ENCODE data around the gene SPI1. TPM values are rescaled to one million over a fixed set of nuclear protein-coding genes. Genes with fewer than 3 reads are reported as not detected.

SPI1 gene
- 0.15 TPM in 1 of 2 replicates, not detected in the other for total RNA-seq

DNA sequence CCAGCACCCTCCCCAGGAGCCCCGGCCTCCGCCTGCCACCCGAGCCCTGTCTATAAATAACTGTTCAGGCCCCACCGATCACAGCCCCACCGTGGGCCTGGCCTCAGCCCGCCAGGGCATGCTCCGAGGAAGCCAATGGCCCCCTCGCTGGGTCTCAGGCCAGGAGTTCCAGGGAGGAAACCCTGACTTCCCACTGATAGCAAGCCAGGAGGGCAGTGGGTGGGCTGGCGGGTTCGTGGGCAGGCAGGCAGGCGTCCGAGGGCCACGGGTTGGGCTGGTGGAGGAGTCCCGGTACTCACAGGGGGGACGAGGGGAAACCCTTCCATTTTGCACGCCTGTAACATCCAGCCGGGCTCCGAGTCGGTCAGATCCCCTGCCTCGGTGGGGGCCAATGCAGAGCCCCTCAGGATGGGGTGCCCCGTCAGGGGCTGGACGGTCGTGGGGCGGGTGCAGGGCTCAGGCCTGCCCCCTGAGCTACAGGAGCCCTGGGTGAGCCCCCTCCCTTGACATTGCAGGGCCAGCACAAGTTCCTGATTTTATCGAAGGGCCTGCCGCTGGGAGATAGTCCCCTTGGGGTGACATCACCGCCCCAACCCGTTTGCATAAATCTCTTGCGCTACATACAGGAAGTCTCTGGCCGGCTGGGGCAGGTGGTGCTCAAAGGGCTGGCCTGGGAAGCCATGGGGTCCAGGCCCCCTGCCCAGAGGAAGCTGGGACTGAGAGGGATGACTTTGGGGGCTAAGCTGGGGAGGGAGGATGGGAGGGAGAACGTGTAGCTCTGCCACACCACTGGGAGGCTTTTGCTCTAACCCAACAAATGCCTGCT, at the start of gene SPI1:
Gene SPI1, minus strand, starts transcription at position 538 of the 826 bp plus-strand sequence. Its CDS starts 194 bp downstream, at position 344.
- intact Hi-C loops (cut with micrococcal nuclease), result no loop called here

DNA sequence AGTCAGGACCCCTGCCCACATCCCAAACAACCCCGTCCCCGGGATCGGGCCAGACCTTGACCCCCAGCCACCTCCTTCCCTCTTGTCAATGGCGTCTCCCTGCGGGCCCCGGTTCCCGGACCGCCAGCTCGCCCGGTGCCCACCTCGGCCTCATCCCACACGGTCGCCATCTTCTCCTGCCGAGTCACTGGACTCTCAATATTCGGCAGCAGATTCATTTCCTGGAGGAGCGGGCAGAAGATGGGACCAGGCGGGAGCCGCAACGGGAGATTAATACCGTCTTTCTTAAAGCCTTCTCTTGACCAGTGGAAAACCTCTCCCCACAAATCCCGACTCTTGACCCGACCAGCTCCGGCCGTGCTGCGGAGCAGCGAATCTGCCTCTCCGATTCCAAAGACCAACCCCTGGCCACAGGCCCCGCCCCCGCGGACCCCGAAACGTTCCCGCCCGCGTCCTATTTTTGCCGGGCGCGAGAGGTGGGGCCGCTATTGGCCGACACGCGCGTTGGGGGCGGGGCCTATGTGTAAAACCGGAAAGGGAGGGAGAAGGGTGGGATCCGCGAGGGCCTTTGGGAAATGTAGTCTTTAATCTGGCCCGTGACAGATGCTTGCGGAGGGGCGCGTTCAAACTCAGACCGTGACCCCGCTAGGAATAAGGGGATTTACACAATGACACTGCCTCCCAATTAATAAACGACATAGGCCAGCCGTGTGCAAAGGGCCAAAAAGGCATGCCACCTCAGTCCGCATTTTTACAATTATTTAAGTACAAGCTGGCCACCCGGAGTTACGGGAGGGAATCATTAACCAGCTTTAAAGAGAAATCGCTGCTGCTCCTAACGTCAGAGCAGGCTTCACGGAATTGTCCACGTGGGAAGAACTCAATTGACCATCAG, 48.0 kb upstream of the SPI1 start, which contains the start of gene PSMC3:
Gene PSMC3, minus strand, starts transcription at position 378 of the 895 bp plus-strand sequence. Its CDS starts 160 bp downstream, at position 218.
- intact Hi-C loops (cut with micrococcal nuclease), result loop anchor here (1.0 to 5.0 kb wide), 21 partner anchors 14 to 1314 kb away; partner anchors contain the start of genes ACP2, AGBL2, ARHGAP1 and ATG13

DNA sequence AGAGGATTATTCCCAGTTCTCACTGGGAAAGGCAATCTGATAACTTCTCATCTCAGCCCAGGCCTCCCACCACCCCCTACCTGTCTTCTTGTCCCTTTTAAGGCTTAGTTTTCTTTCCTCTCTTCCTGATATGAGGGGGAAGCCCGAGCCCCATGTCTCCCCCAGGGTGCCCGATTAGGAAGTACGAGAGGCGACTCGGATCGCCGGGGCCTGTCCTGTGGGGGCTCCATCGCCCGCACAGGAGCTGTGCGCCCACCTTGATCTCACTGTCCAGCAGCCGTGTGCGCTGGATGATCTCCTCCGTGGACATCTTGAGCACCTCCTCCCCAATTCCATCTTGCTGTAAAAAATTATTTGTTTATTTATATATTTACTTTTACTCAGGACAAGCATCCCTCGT, 47.3 kb upstream of the SPI1 start:
- intact Hi-C loops (cut with micrococcal nuclease), result loop anchor here (1.0 to 5.0 kb wide), 21 partner anchors 13 to 1313 kb away; partner anchors contain the start of genes ACP2, AGBL2, ARHGAP1 and ATG13

DNA sequence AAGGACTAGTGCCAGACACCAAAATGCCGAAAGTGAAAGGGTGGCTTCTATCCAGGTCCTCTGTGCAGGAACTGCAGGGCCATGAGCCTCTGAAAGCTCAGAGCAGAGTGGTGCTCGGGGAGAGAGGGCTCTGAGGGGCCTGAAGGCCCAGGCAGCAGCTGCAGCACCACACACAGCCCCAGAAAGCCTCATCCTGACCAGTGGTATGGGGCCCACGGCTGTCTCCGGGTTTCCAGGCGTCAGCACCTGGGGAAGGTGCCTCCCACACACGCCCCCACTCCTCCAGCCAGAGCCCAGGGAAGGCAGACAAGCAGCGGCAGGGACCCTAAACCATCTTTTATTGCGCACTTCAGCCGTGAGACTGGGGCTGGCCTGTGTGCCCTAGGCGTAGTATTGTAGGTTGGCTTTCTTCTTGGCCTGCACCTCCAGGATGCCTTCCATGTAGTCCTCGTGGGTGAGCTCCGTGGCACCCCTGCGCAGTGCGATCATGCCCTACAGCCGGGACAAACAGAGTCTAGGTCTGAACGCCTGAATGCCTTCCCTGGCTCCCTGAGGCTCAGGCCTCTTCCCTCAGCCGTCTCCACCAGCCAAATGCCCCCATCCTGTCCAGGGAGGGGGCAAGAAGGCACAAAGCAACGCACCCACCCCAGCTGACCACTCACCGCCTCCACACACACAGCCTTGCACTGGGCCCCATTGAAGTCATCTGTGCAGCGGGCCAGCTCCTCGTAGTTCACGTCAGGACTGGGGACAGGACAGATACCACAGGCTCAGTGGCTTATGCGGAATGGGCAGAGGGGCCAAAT, 40.3 kb upstream of the SPI1 start:
- intact Hi-C loops (cut with micrococcal nuclease), result no loop called here

DNA sequence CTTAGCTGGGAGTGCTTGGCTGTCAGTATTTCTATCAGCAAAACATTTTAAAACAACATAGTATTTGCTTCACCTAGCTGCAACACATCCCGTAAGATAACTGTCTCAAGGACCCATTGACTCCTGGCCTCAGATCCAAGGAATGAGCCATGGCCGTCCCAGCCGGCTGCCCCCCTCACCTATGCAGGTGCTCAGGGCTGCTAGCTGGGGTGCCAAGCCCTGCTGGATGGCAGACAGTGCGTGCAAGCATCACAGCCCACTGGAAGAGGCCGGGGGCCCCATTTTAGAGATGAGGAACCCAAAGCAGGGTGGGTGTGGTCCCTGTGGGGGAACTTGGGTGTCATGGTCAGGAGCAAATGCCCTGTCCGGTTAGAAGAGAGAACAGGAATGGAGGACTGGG, 39.4 kb upstream of the SPI1 start:
- intact Hi-C loops (cut with micrococcal nuclease), result no loop called here

DNA sequence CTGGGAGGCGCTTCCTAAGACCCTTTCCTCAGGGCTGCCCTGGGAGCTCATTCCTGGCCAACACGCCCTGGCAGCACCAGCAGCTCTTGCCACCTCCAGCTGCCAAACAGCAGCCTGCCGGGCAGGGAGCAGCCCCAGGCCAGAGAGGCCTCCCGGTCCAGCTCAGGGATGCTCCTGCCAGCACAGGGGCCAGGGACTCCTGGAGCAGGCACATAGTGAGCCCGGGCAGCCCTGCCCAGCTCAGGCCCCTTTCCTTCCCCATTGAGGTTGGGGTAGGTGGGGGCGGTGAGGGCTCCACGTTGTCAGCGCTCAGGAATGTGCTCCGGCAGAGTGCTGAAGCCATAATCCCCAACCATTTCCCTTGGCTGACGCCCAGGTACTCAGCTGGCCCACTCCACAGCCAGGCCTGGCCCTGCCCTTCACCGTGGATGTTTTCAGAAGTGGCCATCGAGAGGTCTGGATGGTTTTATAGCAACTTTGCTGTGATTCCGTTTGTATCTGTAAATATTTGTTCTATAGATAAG, 37.7 kb upstream of the SPI1 start:
- intact Hi-C loops (cut with micrococcal nuclease), result no loop called here

DNA sequence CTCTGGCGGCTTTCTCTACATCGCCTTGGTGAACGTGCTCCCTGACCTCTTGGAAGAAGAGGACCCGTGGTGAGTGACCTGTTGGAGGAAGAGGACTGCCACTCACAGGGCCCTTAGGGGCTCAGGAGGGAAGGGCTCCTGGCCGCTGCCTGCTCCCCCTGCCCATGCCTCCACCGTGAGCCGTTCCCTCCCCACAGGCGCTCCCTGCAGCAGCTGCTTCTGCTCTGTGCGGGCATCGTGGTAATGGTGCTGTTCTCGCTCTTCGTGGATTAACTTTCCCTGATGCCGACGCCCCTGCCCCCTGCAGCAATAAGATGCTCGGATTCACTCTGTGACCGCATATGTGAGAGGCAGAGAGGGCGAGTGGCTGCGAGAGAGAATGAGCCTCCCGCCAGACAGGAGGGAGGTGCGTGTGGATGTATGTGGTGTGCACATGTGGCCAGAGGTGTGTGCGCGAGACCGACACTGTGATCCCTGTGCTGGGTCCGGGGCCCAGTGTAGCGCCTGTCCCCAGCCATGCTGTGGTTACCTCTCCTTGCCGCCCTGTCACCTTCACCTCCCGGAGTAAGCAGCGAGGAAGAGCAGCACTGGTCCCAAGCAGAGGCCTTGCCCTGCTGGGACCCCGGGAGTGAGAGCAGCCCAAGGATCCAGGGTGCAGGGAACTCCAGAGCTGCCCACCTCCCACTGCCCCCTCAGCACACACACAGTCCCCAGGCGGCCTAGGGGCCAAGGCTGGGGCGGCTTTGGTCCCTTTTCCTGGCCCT, 36.9 kb upstream of the SPI1 start:
- intact Hi-C loops (cut with micrococcal nuclease), result no loop called here

DNA sequence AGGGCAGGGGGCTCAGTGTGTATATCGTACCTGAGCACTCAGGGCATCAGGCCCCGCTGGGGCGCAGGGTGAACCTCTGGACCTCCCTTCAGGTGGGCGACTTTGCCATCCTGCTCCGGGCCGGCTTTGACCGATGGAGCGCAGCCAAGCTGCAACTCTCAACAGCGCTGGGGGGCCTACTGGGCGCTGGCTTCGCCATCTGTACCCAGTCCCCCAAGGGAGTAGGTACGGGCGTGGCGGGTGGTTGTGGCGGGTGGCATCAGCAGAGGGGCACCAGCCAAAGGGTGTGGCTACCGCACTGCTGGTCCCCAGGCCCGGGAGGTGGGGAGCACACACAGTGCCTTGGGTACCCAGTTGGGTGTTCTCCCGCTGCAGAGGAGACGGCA, 36.3 kb upstream of the SPI1 start:
- intact Hi-C loops (cut with micrococcal nuclease), result no loop called here

DNA sequence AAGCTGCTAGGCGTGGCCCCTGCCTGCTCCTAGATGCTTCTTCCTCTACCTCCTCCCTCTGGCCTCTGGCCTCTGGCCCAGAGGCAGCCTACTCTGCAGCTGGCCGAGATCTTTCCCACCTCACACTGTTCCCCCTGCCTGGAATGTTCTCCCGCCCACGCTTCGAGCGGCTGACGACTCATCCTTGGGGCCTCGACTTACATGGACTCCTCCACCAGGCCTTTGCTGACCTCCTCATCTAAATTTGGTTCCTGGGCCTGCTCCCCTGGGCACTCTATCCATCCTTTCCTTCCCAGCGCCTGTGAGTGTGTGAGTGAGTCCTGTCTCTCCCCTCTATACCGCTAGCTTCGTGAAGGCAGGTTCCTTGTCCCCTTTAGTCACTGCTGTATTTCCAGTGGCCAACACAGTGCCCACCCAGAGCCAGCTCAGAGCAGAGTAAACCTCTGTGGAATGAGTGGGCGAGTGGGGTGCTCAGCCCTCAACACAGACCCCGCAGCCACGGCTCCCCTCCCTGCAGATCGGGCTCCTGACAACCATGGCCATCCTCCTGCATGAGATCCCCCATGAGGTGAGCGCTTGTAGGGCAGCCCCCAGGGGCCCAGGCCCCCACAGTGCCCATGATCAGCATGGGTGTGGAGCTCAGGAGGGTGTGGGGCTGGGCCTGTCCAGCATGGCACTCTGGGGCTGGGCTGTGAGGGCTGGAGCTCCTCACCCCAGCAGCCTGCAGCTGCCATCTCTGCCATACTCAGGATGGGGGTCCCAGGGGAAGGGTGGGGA, 35.7 kb upstream of the SPI1 start:
- intact Hi-C loops (cut with micrococcal nuclease), result no loop called here

DNA sequence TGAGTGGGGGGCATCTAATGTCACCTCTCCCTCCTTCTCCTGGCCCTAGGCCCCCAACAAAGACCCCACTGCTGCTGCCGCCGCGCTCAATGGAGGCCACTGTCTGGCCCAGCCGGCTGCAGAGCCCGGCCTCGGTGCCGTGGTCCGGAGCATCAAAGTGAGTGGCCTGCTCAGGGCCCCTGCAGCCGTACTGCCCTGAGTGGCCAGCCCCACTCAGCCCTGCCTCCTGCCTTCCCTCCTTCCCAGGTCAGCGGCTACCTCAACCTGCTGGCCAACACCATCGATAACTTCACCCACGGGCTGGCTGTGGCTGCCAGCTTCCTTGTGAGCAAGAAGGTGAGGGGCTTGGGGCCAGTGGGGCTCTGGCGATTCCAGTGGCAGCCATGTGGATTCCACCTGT, 35.0 kb upstream of the SPI1 start:
- intact Hi-C loops (cut with micrococcal nuclease), result no loop called here

DNA sequence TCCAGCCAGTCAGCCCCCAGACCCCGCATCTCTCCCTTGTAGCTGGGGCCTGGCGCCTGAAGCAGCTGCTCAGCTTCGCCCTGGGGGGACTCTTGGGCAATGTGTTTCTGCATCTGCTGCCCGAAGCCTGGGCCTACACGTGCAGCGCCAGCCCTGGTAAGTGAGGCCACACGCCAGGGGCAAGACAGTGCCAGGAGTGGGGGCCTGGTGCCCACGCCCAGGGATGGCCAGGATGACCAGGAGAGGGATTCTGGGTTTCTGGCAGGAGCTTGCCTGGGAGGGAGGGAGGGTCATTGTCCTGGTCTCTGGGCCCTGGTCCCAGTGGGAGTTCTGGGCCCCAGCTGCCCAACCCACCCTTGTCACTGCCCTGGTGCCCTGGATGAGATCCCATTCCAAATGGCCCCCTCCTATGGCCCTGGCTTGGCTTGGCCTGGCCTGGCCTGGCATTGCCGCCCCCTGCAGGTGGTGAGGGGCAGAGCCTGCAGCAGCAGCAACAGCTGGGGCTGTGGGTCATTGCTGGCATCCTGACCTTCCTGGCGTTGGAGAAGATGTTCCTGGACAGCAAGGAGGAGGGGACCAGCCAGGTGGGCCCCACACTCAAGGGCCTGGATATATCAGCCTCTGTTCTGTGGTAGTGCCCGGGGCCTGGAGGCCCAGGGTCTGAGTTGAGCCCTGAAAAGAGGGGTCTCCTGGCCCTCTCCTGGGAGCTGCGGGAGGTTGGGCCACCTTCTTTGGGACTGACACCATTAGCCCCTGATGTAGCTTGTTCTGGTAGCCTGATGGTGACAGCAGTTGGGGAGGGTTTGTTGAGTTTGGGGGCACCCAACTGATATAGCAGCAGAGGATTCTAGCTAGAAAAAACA, 33.8 kb upstream of the SPI1 start:
- intact Hi-C loops (cut with micrococcal nuclease), result loop anchor here (1.0 kb wide), 3 partner anchors 14 to 523 kb away; partner anchors contain the start of gene PSMC3

DNA sequence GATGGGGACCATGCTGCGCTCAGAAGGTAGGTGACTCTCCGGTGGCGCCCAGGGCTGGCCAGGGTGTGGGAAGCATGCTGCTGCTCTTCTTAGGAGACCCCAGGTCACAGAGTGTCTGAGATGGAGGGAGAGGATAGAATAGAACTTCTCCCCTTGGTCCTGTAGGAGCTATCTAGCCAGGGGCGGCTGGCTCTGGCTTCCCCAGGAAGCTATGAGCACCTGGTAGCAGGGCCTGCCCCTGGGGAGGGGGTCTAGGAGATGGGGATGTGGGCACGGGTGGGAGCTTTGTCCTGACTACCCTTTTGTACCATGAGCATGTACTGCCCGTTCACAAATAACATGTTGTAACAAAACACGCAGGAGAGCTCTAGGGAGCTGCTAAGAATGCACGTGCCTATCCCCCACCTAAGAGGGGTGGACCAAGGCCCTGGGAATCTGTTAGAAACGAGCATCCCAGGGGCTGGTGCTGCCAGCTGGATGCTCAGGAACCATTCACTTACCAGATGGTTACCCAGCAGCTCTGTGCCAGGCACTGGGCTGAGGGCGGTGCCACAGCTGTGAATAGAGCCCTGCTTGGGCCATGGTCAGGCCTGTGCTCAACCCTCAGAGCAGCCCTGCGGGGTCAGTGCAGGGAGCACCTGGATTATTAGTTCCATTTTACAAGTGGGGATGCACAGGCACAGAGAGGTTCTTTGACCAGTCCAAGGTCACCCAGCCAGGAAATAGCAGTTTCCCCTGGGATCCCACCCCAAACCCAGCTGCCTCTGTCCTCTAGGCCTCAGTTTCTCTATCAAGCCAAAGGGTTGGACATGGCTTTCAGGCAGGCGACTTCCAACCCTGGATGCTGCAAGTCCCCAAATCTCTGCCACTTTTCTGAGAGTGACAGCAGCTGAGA, 32.3 kb upstream of the SPI1 start:
- intact Hi-C loops (cut with micrococcal nuclease), result no loop called here

DNA sequence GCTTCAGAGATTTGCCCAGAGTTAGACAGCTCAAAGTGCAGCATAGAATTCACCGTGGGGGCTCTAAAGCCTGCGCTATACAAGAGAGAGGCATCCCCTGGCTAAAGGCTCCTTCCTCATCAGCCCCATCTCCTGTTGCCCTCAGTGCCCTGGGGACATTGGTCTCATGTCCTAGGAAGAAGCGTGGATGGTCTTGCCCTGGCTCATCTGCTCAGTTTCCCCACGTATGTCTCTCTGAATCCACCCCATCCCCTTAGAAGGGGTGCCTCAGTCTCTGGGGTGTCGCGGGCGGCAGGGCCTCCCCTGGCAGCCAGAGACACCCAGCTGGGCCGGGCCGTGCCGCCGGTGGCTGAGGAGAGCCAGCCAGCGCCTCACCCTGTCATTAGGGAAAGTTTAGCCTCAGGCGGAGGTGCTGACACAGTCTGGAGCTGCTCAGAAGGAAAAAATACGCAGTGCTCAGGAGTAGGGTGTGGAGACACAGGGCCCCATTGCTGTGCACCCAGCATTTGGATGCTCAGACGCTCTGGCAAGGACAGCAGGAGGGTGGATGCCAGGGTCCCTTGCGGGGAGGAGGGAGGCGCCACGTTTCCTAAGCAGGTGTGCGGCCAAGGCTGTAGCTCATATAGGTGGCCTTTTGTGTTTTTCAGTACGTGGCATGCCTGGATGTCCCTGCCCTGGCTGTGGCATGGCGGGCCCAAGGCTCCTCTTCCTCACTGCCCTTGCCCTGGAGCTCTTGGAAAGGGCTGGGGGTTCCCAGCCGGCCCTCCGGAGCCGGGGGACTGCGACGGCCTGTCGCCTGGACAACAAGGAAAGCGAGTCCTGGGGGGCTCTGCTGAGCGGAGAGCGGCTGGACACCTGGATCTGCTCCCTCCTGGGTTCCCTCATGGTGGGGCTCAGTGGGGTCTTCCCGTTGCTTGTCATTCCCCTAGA, 31.4 kb upstream of the SPI1 start:
- intact Hi-C loops (cut with micrococcal nuclease), result loop anchor here (2.0 to 10.0 kb wide), 8 partner anchors 15 to 792 kb away; partner anchors contain the start of genes ARHGAP1, ATG13, CELF1 and CKAP5

DNA sequence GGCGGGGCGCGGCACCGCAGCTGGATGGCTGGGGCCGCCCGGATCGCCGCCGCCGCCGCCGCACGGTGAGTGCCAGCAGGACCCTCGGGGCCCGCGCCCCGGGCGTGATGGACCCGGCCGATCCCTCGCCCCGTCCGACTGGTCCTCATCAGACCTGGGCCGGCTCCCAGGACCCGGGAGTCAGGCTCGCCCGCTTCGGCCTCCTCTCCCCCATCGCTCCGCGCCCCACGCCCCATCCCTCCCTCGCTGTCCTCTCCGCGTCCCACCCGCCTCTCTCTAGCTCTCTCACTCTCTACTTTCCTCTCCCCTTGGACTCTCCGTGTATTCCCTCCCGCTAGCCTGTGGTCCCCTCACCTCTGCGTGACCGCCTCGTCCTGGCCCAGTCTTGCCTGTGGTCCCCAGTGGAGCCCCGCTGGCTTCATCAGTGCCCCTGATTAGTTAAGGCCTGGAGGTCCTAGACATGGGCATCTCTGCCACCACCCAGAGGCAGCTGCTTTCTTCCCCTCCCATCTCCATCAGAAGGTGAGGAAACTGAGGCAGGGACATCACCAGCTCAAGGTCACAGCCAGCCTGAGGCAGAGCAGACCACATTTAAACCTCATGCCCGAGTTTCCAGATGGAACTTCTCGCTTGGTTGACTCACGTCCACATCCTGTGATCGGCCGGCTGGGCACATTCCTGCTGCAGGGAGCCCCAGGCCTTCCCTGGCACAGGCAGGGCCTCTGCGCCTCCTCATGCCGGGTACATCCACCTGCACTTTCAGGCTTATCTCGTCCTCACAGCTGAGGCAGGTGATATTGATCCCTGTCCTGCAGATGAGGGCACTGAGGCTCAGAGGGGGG, 30.5 kb upstream of the SPI1 start:
- intact Hi-C loops (cut with micrococcal nuclease), result loop anchor here (1.0 to 10.0 kb wide), 16 partner anchors 9 to 792 kb away; partner anchors contain the start of genes ACP2, ARHGAP1, ATG13 and CELF1
